ENCODE measurements around the gene ABCA8. TPM values are rescaled to one million over a fixed set of nuclear protein-coding genes. Genes with fewer than 3 reads are reported as not detected.
"Not testable (repeated sequence)": the region's sequence is repeated elsewhere in the genome, so short reads cannot be mapped to it uniquely, and the experiment has no call there.

ABCA8 gene
- total and polyA plus RNA-seq, 4 donors = 9.7 to 146 (median 52.2) TPM

DNA sequence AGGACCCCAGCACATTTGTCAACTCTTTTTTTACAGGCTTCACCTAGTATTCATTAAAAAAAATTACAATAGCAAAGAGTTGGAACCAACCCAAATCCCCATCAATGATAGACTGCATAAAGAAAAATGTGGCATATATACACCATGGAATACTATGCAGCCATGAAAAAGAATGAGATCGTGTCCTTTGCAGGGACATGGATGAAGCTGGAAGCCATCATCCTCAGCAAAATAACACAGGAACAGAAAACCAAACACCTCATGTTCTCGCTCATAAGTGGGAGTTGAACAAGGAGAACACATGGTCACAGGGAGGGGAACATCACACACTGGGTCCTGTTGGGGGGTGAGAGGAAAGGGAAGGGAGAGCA lies 11.4 kb downstream of the ABCA8 start:
- not testable (repeated sequence) for H3K27ac ChIP-seq (ENCODE audit: low read depth, low read length); H3K27me3 ChIP-seq (ENCODE audit: control insufficient read depth, insufficient read depth, low read length); H3K4me3 ChIP-seq (ENCODE audit: low read depth, low read length); H3K36me3 ChIP-seq (ENCODE audit: control insufficient read depth, insufficient read depth, low read length); H3K9me3 ChIP-seq (ENCODE audit: control insufficient read depth, insufficient read depth, low read length); H3K4me1 ChIP-seq (ENCODE audit: control insufficient read depth, insufficient read depth, low read length); DNase-seq (ENCODE audit: low read depth in 4 of 6, low spot score in 6 of 6)
- no CpG with 5 or more reads among the region's 2 CpGs for WGBS (ENCODE audit: insufficient coverage)

DNA sequence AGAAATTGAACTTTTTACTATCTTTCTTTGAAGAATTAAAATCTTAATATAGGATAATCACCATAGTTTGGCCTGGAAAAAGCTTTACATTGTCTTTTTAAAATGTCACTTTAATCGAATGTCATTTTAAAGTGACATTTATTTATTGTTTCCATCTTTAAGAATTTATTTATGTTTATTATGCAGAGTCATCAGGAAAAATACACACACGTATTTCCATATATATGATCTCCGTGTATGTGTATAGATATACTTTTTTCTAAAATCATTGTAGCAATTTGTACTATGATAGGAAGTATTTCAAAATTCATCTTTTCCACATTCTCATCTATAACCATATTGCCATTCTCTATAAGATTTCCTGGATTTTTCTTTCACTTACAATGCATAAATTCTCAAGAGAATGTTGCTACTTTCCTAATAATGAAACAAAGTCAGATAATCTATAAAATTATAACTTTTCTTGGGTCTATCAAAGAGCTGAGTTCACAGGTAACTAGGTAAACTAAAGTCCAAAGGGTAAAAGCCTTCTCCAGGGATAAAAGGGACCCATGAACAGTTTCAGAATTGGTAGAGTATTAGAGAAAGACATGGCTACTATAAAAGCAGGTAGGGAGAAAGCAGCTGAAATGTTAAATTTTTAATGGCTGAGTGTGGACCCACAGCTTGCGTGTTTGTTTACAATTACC lies 11.9 kb downstream of the ABCA8 start:
- no CpG with 5 or more reads among the region's 4 CpGs for WGBS (ENCODE audit: insufficient coverage)
- H3K36me3 ChIP-seq (ENCODE audit: control insufficient read depth, insufficient read depth, low read length) = no peaks in the 10 kb centered on the region
- no peak for DNase-seq (ENCODE audit: low read depth in 4 of 6, low spot score in 6 of 6)
- no peaks in the 10 kb centered on the region for H3K9me3 ChIP-seq (ENCODE audit: control insufficient read depth, insufficient read depth, low read length)
- no peak overlapping the region for H3K27ac ChIP-seq (ENCODE audit: low read depth, low read length)
- H3K27me3 ChIP-seq (ENCODE audit: control insufficient read depth, insufficient read depth, low read length) = no peaks in the 10 kb centered on the region
- no peaks in the 10 kb centered on the region for H3K4me1 ChIP-seq (ENCODE audit: control insufficient read depth, insufficient read depth, low read length)
- H3K4me3 ChIP-seq (ENCODE audit: low read depth, low read length) = no peak overlapping the region

DNA sequence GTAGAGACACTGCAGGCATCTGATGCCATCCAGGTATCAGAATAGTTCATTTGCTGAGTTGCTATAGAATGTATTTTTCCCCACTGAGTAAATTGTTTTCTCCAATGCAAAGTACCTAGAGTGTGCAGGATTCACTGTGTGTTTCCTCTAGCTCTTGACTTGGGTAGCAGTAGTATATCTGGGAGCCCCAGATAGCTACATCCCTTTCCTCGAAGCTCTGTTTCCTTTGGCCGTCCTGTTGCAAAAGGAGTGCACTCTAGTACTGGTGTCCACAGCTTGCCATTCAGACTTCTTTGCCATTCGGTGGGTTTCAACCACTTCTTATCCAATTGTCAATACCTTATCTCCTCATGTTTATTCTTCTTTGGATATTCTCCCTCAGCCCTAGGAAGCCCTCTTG lies 12.8 kb downstream of the ABCA8 start:
- no peak for DNase-seq (ENCODE audit: low read depth in 4 of 6, low spot score in 6 of 6)
- H3K4me3 ChIP-seq (ENCODE audit: low read depth, low read length) = no peak overlapping the region
- 91% methylated on average over 3 of the region's 3 CpGs for WGBS (ENCODE audit: insufficient coverage)
- no peaks in the 10 kb centered on the region for H3K9me3 ChIP-seq (ENCODE audit: control insufficient read depth, insufficient read depth, low read length)
- no peaks in the 10 kb centered on the region for H3K4me1 ChIP-seq (ENCODE audit: control insufficient read depth, insufficient read depth, low read length)
- H3K27ac ChIP-seq (ENCODE audit: low read depth, low read length) = no peak overlapping the region
- no peaks in the 10 kb centered on the region for H3K27me3 ChIP-seq (ENCODE audit: control insufficient read depth, insufficient read depth, low read length)
- H3K36me3 ChIP-seq (ENCODE audit: control insufficient read depth, insufficient read depth, low read length) = no peaks in the 10 kb centered on the region

DNA sequence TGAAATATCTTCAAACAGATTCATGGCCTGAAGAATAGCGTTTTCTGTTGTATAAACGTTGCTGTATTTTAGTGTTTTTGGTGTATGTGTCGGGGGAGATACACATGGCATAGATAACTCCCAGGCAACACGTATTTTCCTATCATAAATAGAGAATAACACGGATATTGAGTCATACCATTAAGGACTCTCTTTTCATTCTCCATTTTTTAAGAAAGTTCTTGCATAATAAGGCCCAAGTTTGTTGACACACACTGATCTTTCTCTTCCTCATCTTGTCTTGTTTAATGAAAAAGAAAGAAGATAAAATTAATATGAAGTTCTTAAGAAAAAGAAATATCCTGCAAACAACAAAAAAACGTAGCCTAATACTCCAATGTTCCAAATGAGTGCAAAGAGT lies 13.4 kb downstream of the ABCA8 start:
- H3K36me3 ChIP-seq (ENCODE audit: control insufficient read depth, insufficient read depth, low read length) = no peaks in the 10 kb centered on the region
- H3K27me3 ChIP-seq (ENCODE audit: control insufficient read depth, insufficient read depth, low read length) = no peaks in the 10 kb centered on the region
- no peaks in the 10 kb centered on the region for H3K4me1 ChIP-seq (ENCODE audit: control insufficient read depth, insufficient read depth, low read length)
- H3K27ac ChIP-seq (ENCODE audit: low read depth, low read length) = no peak overlapping the region
- no peak overlapping the region for H3K4me3 ChIP-seq (ENCODE audit: low read depth, low read length)
- no peak for DNase-seq (ENCODE audit: low read depth in 4 of 6, low spot score in 6 of 6)
- WGBS (ENCODE audit: insufficient coverage) = no CpG with 5 or more reads among the region's 6 CpGs
- no peaks in the 10 kb centered on the region for H3K9me3 ChIP-seq (ENCODE audit: control insufficient read depth, insufficient read depth, low read length)

DNA sequence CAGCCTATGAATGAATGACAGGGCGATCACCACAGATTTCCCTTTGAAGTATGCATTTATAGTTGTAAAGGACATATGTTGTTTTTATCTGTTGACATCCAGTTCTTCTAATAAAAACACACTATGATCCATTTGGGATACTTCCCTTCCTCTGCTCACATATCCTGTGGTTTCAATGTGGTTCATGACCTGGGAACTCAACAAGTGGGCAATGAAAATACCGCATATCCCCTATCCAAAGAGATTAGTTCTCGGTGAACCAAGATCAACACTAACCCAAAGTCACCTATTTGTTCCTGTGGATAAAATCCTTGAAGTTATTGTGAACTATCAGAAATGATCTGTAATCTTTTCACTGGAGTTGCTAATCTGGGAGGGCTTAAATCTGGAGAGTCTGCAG lies 16.0 kb downstream of the ABCA8 start:
- no peak for DNase-seq (ENCODE audit: low read depth in 4 of 6, low spot score in 6 of 6)
- Histone ChIP-seq H3K27me3 (ENCODE audit: control insufficient read depth, insufficient read depth, low read length) (no peaks in the 10 kb centered on the region), H3K9me3 (ENCODE audit: control insufficient read depth, insufficient read depth, low read length) (no peaks in the 10 kb centered on the region), H3K4me1 (ENCODE audit: control insufficient read depth, insufficient read depth, low read length) (no peaks in the 10 kb centered on the region), H3K36me3 (ENCODE audit: control insufficient read depth, insufficient read depth, low read length) (no peaks in the 10 kb centered on the region), H3K27ac (ENCODE audit: low read depth, low read length) (no peak overlapping the region), H3K4me3 (ENCODE audit: low read depth, low read length) (no peak overlapping the region)
- WGBS (ENCODE audit: insufficient coverage) = no CpG with 5 or more reads among the region's 3 CpGs

DNA sequence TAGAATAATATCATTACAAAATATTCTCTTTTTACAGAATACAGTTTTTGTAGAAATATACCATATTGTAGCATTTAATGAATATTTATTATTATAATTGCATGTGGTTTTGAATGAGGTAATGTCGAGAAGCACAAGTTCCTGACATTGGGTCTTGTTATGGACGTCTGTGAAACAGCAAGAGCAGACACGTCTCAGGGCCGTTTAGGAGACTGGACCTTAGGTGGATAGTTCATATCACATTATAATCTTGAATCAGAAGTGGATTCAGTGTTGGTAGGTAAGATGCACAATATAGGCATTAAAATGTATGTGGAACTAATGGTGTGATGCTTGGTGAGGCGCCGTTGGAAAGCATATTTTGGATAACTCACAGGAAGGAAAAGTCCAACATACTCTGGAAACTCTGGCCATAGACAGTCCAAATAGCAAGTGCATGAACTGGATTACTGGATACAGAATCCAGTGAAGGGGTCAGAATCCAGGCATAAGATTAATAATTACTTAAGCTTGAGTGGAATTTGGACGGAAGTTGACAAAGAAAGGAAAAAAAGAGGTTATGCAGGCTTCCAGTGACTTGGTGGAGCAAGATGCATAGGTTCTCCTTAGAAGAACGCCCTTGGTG lies 17.2 kb downstream of the ABCA8 start:
- Histone ChIP-seq H3K4me3 (ENCODE audit: low read depth, low read length) (no peak overlapping the region), H3K4me1 (ENCODE audit: control insufficient read depth, insufficient read depth, low read length) (no peaks in the 10 kb centered on the region), H3K27me3 (ENCODE audit: control insufficient read depth, insufficient read depth, low read length) (no peaks in the 10 kb centered on the region), H3K9me3 (ENCODE audit: control insufficient read depth, insufficient read depth, low read length) (no peaks in the 10 kb centered on the region), H3K27ac (ENCODE audit: low read depth, low read length) (no peak overlapping the region), H3K36me3 (ENCODE audit: control insufficient read depth, insufficient read depth, low read length) (no peaks in the 10 kb centered on the region)
- WGBS (ENCODE audit: insufficient coverage) = 100% methylated on average over 1 of the region's 8 CpGs
- no peak for DNase-seq (ENCODE audit: low read depth in 4 of 6, low spot score in 6 of 6)

DNA sequence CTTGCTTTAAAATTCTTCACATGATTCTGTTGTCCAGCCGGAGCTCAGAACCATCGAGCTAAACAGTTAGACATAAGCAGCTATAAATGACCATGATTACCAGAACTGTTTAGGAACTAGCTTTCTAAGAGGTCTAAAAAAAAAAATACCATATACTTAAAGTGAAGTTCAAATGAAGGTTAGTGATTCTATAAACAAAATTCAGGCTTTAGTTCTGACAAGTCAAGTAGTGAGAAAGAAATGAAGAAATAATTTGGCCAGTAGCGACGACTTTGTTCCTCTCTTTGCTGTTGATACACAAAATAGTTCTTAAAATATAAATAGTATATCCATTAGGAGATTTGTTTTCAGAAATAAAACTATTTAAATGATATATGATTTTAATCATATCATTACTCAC lies 27.7 kb downstream of the ABCA8 start:
- Histone ChIP-seq H3K4me1 (ENCODE audit: control insufficient read depth, insufficient read depth, low read length) (no peaks in the 10 kb centered on the region), H3K4me3 (ENCODE audit: low read depth, low read length) (no peak overlapping the region), H3K27ac (ENCODE audit: low read depth, low read length) (no peak overlapping the region), H3K36me3 (ENCODE audit: control insufficient read depth, insufficient read depth, low read length) (no peaks in the 10 kb centered on the region), H3K27me3 (ENCODE audit: control insufficient read depth, insufficient read depth, low read length) (no peaks in the 10 kb centered on the region), H3K9me3 (ENCODE audit: control insufficient read depth, insufficient read depth, low read length) (no peaks in the 10 kb centered on the region)
- WGBS (ENCODE audit: insufficient coverage) = no CpG with 5 or more reads among the region's 4 CpGs
- no peak for DNase-seq (ENCODE audit: low read depth in 4 of 6, low spot score in 6 of 6)

DNA sequence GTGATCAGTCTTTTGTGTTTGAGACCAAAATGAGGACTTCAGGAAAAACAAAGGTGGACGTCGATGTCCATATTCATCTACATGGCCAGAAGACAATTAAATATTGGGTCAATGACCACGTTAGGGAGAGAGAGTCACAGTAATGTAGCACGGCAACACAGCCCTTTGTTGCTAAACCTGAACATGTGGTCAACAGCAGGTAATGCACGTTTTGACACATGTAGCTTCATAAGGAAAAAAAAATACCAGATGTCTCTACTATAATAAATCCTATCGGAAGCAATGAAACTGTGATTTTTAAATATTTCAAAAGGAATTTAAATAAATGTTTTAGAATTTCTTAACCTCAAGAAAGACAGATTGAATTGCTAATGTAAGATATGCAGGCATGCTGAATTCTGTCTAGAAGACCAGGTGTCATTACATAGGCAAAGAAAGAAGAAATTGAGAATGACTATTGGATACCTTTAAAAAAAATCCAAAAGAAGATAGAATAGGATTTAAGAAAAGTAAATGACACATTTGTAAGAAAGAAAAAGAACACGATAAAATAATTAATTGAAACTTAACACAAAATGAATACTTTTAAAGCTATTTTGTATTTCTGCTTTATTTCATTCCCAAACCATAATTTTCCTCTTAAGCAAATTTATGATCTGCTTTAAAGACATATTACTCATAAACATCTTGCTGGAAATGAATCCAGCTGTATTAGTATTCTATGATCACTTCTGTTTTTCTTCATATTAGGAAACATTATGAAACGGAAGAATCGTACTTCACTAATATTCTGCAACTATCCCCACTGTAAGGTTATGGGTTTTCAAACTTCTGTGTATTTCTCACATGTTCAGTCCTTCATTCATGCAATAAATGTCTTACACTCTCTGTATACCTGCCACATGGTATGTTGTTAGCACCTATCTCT lies 30.1 kb downstream of the ABCA8 start:
- no peak for DNase-seq (ENCODE audit: low read depth in 4 of 6, low spot score in 6 of 6)
- Histone ChIP-seq H3K27ac (ENCODE audit: low read depth, low read length) (no peak overlapping the region), H3K4me1 (ENCODE audit: control insufficient read depth, insufficient read depth, low read length) (no peaks in the 10 kb centered on the region), H3K36me3 (ENCODE audit: control insufficient read depth, insufficient read depth, low read length) (no peaks in the 10 kb centered on the region), H3K27me3 (ENCODE audit: control insufficient read depth, insufficient read depth, low read length) (no peaks in the 10 kb centered on the region), H3K4me3 (ENCODE audit: low read depth, low read length) (no peak overlapping the region), H3K9me3 (ENCODE audit: control insufficient read depth, insufficient read depth, low read length) (no peaks in the 10 kb centered on the region)
- 89% methylated on average over 4 of the region's 9 CpGs for WGBS (ENCODE audit: insufficient coverage)

DNA sequence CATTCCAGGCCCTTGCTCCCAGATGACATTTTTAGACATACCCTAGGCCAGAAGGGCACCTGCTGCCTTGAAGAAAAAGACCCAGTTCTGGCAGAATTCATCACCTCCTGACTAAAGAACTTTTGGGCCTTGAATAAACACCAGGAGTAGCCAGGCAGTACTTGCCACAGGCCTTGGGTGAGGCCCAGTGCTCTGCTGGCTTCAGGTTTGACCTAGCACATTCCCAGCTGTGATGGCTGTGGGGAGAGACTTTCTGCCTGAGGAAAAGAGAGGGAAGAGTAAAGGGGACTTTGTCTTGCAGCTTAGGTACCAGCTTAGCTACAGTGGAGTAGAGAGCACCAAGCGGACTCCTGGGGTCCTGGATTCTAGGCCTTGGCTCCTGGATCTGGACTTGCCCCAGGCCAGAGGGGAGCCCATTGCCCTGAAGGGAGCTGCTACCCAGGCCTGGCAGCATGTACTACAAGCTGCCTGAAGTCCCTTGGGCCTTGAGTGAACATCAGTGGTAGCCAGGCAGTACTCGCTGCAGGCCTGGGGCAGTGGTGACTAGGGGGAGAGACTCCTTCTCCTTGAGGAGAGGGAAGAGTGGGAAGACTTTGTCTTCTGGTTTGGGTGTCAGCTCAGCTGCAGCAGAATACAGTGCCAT lies 44.3 kb downstream of the ABCA8 start:
- H3K27ac ChIP-seq (ENCODE audit: low read depth, low read length) = peak overlapping the region; percentile 63
- DNase-seq (ENCODE audit: low read depth in 4 of 6, low spot score in 6 of 6) = no peak
- no peak overlapping the region for H3K4me3 ChIP-seq (ENCODE audit: low read depth, low read length)
- no peaks in the 10 kb centered on the region for H3K36me3 ChIP-seq (ENCODE audit: control insufficient read depth, insufficient read depth, low read length)
- WGBS (ENCODE audit: insufficient coverage) = 100% methylated on average over 2 of the region's 2 CpGs
- H3K9me3 ChIP-seq (ENCODE audit: control insufficient read depth, insufficient read depth, low read length) = no peaks in the 10 kb centered on the region
- peaks cover 15% of the 10 kb centered on the region for H3K4me1 ChIP-seq (ENCODE audit: control insufficient read depth, insufficient read depth, low read length)
- no peaks in the 10 kb centered on the region for H3K27me3 ChIP-seq (ENCODE audit: control insufficient read depth, insufficient read depth, low read length)
